KMS-11 (cell line): ENCODE measurements around the gene IGSF9.

Source experiments
- H2AFZ ChIP-seq: fragments of 200-600 bp; sonication (generic); 2 replicates; pipeline ENCODE4 v1.6.1; 2016; ENCODE audit warnings: antibody characterized with exemption, mixed run types, low read depth
- H3K27ac ChIP-seq: fragments of 200-600 bp; sonication (generic); 2 replicates; pipeline ENCODE4 v1.6.1; 2016; ENCODE audit warnings: mild to moderate bottlenecking, mixed run types
- H3K27me3 ChIP-seq: fragments of 200-600 bp; sonication (generic); 2 replicates; pipeline ENCODE4 v1.6.1; 2017; ENCODE audit warnings: mild to moderate bottlenecking, low read depth, mixed run types, moderate library complexity; ENCODE audit not compliant: insufficient read depth
- H3K36me3 ChIP-seq: fragments of 200-600 bp; sonication (generic); 2 replicates; pipeline ENCODE4 v1.6.1; 2017; ENCODE audit warnings: mild to moderate bottlenecking, mixed run types; ENCODE audit not compliant: insufficient read depth
- H3K4me1 ChIP-seq: fragments of 200-600 bp; sonication (generic); 2 replicates; pipeline ENCODE4 v1.6.1; 2016; ENCODE audit warnings: mild to moderate bottlenecking, low read depth, mixed run types; ENCODE audit not compliant: poor library complexity, severe bottlenecking
- H3K4me2 ChIP-seq: fragments of 200-600 bp; sonication (generic); 2 replicates; pipeline ENCODE4 v1.7.0; 2016; ENCODE audit warnings: mild to moderate bottlenecking, mixed run types
- H3K4me3 ChIP-seq: fragments of 200-600 bp; sonication (generic); IDR thresholded peaks from 2 replicates; pipeline ENCODE4 v1.6.1; 2017; ENCODE audit warnings: low read depth, low read length, mixed read lengths; ENCODE audit not compliant: insufficient read depth
- H3K79me2 ChIP-seq: fragments of 200-600 bp; sonication (generic); 2 replicates; pipeline ENCODE4 v1.6.1; 2016; ENCODE audit warnings: low read depth, mixed run types; ENCODE audit not compliant: insufficient read depth
- H3K9ac ChIP-seq: fragments of 200-600 bp; sonication (generic); 2 replicates; pipeline ENCODE4 v1.6.1; 2016; ENCODE audit warnings: mild to moderate bottlenecking, mixed run types
- H4K20me1 ChIP-seq: fragments of 200-600 bp; sonication (generic); 2 replicates; pipeline ENCODE4 v1.6.1; 2016; ENCODE audit warnings: mild to moderate bottlenecking, mixed run types; ENCODE audit not compliant: insufficient read depth
- CTCF ChIP-seq: fragments of 200-600 bp; sonication (generic); conservative IDR thresholded peaks from 2 replicates; pipeline ENCODE4 v1.6.1; 2017; ENCODE audit warnings: low read depth, mild to moderate bottlenecking, antibody characterized with exemption, low read length, moderate library complexity, mixed read lengths

The IGSF9 gene

GRCh38 chr1:159961636-159962035 lies 16.2 kb upstream of the IGSF9 start:
- Histone ChIP-seq H3K79me2 (no peaks in the 10 kb centered on the region), H4K20me1 (no peaks in the 10 kb centered on the region), H3K4me3 (no peak overlapping the region), H3K27me3 (no peaks in the 10 kb centered on the region), H3K4me1 (no peaks in the 10 kb centered on the region), H3K27ac (no peak overlapping the region), H3K36me3 (no peaks in the 10 kb centered on the region), H3K4me2 (no peak overlapping the region), H2AFZ (no peak overlapping the region), H3K9ac (no peak overlapping the region)
- no peak for TF ChIP-seq CTCF

- TF ChIP-seq CTCF = no peak
- H3K4me3 ChIP-seq = no peak overlapping the region
- H3K27me3 ChIP-seq = no peaks in the 10 kb centered on the region
- H3K36me3 ChIP-seq = no peaks in the 10 kb centered on the region
- H3K9ac ChIP-seq = no peak overlapping the region
- no peaks in the 10 kb centered on the region for H3K79me2 ChIP-seq
- no peaks in the 10 kb centered on the region for H4K20me1 ChIP-seq
- H3K4me2 ChIP-seq = no peak overlapping the region
- H2AFZ ChIP-seq = no peak overlapping the region
- H3K4me1 ChIP-seq = no peaks in the 10 kb centered on the region
- H3K27ac ChIP-seq = no peak overlapping the region
These were observed 15.4 kb upstream of the IGSF9 start for GRCh38 chr1:159960721-159961381.

GRCh38 chr1:159959451-159959850 lies 14.0 kb upstream of the IGSF9 start:
- no peak overlapping the region for H3K4me3 ChIP-seq
- no peak overlapping the region for H2AFZ ChIP-seq
- H3K36me3 ChIP-seq = no peaks in the 10 kb centered on the region
- no peaks in the 10 kb centered on the region for H3K4me1 ChIP-seq
- no peak for TF ChIP-seq CTCF
- H4K20me1 ChIP-seq = no peaks in the 10 kb centered on the region
- H3K79me2 ChIP-seq = no peaks in the 10 kb centered on the region
- no peak overlapping the region for H3K9ac ChIP-seq
- no peak overlapping the region for H3K27ac ChIP-seq
- peaks cover under 1% of the 10 kb centered on the region; the same call in 1 of the 2 replicates for H3K27me3 ChIP-seq
- no peak overlapping the region for H3K4me2 ChIP-seq

GRCh38 chr1:159958719-159959380 lies 13.4 kb upstream of the IGSF9 start:
- Histone ChIP-seq H3K27me3 (peaks cover 4% of the 10 kb centered on the region; the same call in 1 of the 2 replicates), H4K20me1 (no peaks in the 10 kb centered on the region), H3K4me3 (no peak overlapping the region), H3K9ac (no peak overlapping the region), H3K4me1 (no peaks in the 10 kb centered on the region), H2AFZ (no peak overlapping the region), H3K36me3 (no peaks in the 10 kb centered on the region), H3K79me2 (no peaks in the 10 kb centered on the region), H3K4me2 (no peak overlapping the region), H3K27ac (no peak overlapping the region)
- no peak for TF ChIP-seq CTCF
